ENCODE results near the gene DNM3. TPM values are rescaled to one million over a fixed set of nuclear protein-coding genes. Genes with fewer than 3 reads are reported as not detected.

The DNM3 gene
- total RNA-seq, 4 donors from 2014 or later: 2.7 to 3.3 TPM; not detected in 2

- Histone ChIP-seq H3K27me3 (no peaks in the 10 kb centered on the region), H3K4me1 (peaks cover 0 to 4% (median 0%) of the 10 kb centered on the region in 4 donors), H3K4me3 (no peak overlapping the region), H3K27ac (no peak overlapping the region), H3K36me3 (no peaks in the 10 kb centered on the region), H3K9me3 (peaks cover 1 to 3% of the 10 kb centered on the region in 2 donors)
- in situ Hi-C loops (cut with MboI; ENCODE audit: low pct_ligation_motif_present in 1 of 4, low pct_unique_long_range_greater_than_20kb in 1 of 4, low sequenced_read_pairs in 3 of 4) (loop anchor here in 3 of 4 donors (25.0 kb wide), 3 partner anchors 408 to 708 kb away; partner anchors contain the start of genes C1orf105 (in 2 of the 3) and PIGC (in 1 of the 3)), intact Hi-C loops (cut with DNase I; ENCODE audit: low total_unique reads) (no loop called here)
- no peak for TF ChIP-seq POLR2AphosphoS5 (IDR thresholded peaks at IDR 0.05)
- no peak for TF ChIP-seq EP300 (IDR thresholded peaks at IDR 0.05; ENCODE audit: low read depth)
- TF ChIP-seq CTCF (IDR thresholded peaks at IDR 0.05): no peak
- TF ChIP-seq POLR2A (IDR thresholded peaks at IDR 0.05): no peak
- DNase-seq: no peak
Measured at GRCh38 chr1:172004671-172005070, 163.4 kb downstream of the DNM3 start.

GRCh38 chr1:172005856-172006255, 164.6 kb downstream of the DNM3 start:
- WGBS, 2 donors (ENCODE audit: low coverage in 1 of 2): 54 to 63% methylated on average over 1 of the region's 1 CpG
- no peak overlapping the region for H3K4me3 ChIP-seq
- intact Hi-C loops (cut with DNase I; ENCODE audit: low total_unique reads): no loop called here
- H3K36me3 ChIP-seq: no peaks in the 10 kb centered on the region
- H3K9me3 ChIP-seq: peaks cover 10% of the 10 kb centered on the region in 2 donors
- H3K27ac ChIP-seq: no peak overlapping the region
- no peak for DNase-seq
- no peaks in the 10 kb centered on the region for H3K27me3 ChIP-seq
- peaks cover 0 to 4% (median 0%) of the 10 kb centered on the region in 4 donors for H3K4me1 ChIP-seq
- in situ Hi-C loops (cut with MboI; ENCODE audit: low pct_ligation_motif_present in 1 of 4, low pct_unique_long_range_greater_than_20kb in 1 of 4, low sequenced_read_pairs in 3 of 4): loop anchor here in 3 of 4 donors (25.0 kb wide), 3 partner anchors 406 to 706 kb away; partner anchors contain the start of genes C1orf105 (in 2 of the 3) and PIGC (in 1 of the 3)
- TF ChIP-seq CTCF (IDR thresholded peaks at IDR 0.05) (no peak), POLR2A (IDR thresholded peaks at IDR 0.05) (no peak), EP300 (IDR thresholded peaks at IDR 0.05; ENCODE audit: low read depth) (no peak), POLR2AphosphoS5 (IDR thresholded peaks at IDR 0.05) (no peak)

- TF ChIP-seq EP300 (IDR thresholded peaks at IDR 0.05; ENCODE audit: low read depth) (no peak), POLR2A (IDR thresholded peaks at IDR 0.05) (no peak), POLR2AphosphoS5 (IDR thresholded peaks at IDR 0.05) (no peak), CTCF (IDR thresholded peaks at IDR 0.05) (no peak)
- in situ Hi-C loops (cut with MboI; ENCODE audit: low pct_ligation_motif_present in 1 of 4, low pct_unique_long_range_greater_than_20kb in 1 of 4, low sequenced_read_pairs in 3 of 4): loop anchor here in 3 of 4 donors (25.0 kb wide), 3 partner anchors 406 to 706 kb away; partner anchors contain the start of genes C1orf105 (in 2 of the 3) and PIGC (in 1 of the 3)
Measured at GRCh38 chr1:172006660-172007059, 165.4 kb downstream of the DNM3 start.

GRCh38 chr1:172018727-172019311, 177.5 kb downstream of the DNM3 start:
- DNase-seq: no peak
- 90 to 100% methylated on average over 1 of the region's 1 CpG for WGBS, 2 donors (ENCODE audit: low coverage in 1 of 2)
- Histone ChIP-seq H3K27me3 (no peaks in the 10 kb centered on the region), H3K4me1 (no peaks in the 10 kb centered on the region), H3K36me3 (no peaks in the 10 kb centered on the region), H3K9me3 (no peaks in the 10 kb centered on the region), H3K27ac (no peak overlapping the region), H3K4me3 (no peak overlapping the region)
- TF ChIP-seq POLR2A (IDR thresholded peaks at IDR 0.05): no peak
- no peak for TF ChIP-seq EP300 (IDR thresholded peaks at IDR 0.05; ENCODE audit: low read depth)
- no peak for TF ChIP-seq POLR2AphosphoS5 (IDR thresholded peaks at IDR 0.05)
- TF ChIP-seq CTCF (IDR thresholded peaks at IDR 0.05): no peak
- in situ Hi-C loops (cut with MboI; ENCODE audit: low pct_ligation_motif_present in 1 of 4, low pct_unique_long_range_greater_than_20kb in 1 of 4, low sequenced_read_pairs in 3 of 4): loop anchor here in 3 of 4 donors (25.0 kb wide), 3 partner anchors 393 to 693 kb away; partner anchors contain the start of genes C1orf105 (in 2 of the 3) and PIGC (in 1 of the 3)
- intact Hi-C loops (cut with DNase I; ENCODE audit: low total_unique reads): no loop called here

More at GRCh38 chr1:172006660-172007059, 165.4 kb downstream of the DNM3 start:
- H3K4me3 ChIP-seq: no peak overlapping the region
- intact Hi-C loops (cut with DNase I; ENCODE audit: low total_unique reads): no loop called here
- no peaks in the 10 kb centered on the region for H3K27me3 ChIP-seq
- H3K4me1 ChIP-seq: peaks cover 0 to 4% (median 0%) of the 10 kb centered on the region in 4 donors
- no peak for DNase-seq
- peaks cover 10 to 13% of the 10 kb centered on the region in 2 donors for H3K9me3 ChIP-seq
- no peak overlapping the region for H3K27ac ChIP-seq
- H3K36me3 ChIP-seq: no peaks in the 10 kb centered on the region
